Hematopoietic multipotent progenitor cell treated with erythropoietin and hydrocortisone succinate and interleukin-3 and kit ligand, for 8 days (in vitro differentiated cells): ENCODE data around the gene C4BPA.

Experiments
- DNase-seq: peaks from one replicate; pipeline ENCODE4 v3.0.0-alpha.2; 2015

Gene C4BPA

GRCh38 chr1:207194197-207194596, 90.2 kb downstream of the C4BPA start:
- DNase-seq = no peak
